Measurements from ENCODE around the gene SRPRB.

- TF ChIP-seq POLR2A (IDR thresholded peaks at IDR 0.05; ENCODE audit: low read length) = no peak
- no peak for TF ChIP-seq GATA1 (IDR thresholded peaks at IDR 0.05; ENCODE audit: low read depth, low read length)
These were observed 27.2 kb downstream of the SRPRB start for GRCh38 chr3:133832802-133833144.
